Medulla oblongata (tissue), 1 donor: Measurements from ENCODE around the gene CEP89.
"Not testable (repeated sequence)": the region's sequence is repeated elsewhere in the genome, so short reads cannot be mapped to it uniquely, and the experiment has no call there.

Source experiments
- DNase-seq: peaks from one replicate; pipeline ENCODE4 v3.0.0-alpha.2; 2015; ENCODE audit errors: extremely low spot score

CEP89 gene

DNA sequence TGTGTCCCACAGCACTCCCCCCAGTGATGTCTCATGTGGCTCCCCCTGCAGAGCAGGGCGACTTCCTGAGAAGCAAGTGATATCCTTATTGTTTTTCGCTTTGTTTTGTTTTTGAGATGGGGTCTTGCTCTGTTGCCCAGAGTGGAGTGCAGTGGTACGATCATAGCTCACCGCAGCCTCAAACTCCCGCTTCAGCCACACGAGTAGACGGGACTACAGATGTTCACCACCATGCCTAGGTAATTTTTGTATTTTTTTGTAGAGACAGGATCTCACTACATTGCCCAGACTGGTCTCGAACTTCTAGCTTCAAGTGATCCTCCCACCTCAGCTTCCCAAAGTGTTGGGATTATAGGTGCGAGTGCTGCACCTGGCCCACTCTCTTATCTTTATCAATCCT lies 5.0 kb downstream of the CEP89 start:
- no peak for DNase-seq

DNA sequence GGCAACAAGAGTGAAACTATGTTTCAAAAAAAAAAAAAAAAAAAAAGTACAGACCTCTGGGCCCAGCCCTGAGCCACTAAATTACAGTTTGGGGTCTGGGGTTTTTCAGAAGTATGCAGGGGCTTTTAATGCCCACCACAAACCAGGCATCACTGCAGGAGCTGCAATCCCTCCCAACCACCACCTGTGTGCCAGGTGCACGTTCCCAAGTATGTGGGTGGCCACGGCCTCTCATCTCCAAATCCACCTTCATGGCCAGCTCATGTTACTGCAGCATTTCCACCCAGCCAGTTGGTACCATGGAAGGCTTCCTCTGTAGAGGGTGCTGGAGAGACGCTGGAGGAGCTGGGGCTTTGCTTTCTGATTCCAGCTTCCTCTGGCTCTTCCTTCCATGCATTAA lies 26.5 kb downstream of the CEP89 start:
- DNase-seq: no peak

GRCh38 chr19:32941273-32941672 lies 30.5 kb downstream of the CEP89 start:
- DNase-seq: not testable (repeated sequence)

GRCh38 chr19:32936065-32936464 lies 35.7 kb downstream of the CEP89 start:
- no peak for DNase-seq

DNA sequence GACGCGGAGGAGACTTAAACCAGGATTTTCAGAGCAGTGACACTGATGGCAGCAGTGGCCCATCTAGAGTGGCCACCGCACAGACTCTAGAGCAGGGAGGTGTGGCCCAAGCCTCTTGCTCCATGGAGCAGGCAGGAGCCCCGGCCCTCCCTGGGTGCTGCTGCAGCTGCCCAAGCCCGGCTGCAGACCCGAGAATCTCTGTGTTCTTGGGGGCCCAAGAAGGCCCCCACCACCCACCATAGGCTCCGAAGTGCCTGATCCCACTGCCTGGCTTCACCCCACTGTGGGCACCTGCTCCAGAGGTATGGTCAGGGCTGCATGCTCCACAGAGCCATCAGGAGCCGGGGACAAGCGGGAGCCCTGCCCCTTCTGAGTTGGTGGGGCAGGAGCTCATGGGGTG lies 36.1 kb downstream of the CEP89 start:
- no peak for DNase-seq

DNA sequence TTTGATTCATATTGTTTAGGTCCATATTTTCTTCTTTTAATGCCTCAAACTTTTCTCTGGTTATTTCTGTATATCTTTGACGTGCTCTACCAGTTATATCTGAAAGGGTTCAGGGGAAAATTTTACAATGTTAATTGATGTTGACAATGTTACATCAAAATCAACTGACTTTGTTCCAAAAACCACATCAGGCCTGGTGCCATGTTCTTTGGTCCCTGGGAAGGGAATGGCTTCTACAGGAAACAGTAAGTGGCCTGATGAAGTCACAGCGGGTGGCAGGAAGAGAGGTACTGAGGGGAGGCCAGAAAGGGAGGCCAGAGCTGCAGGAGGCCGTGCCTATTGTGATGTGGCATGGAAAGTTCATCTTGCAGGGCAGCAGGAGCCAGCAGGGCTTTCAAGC lies 38.2 kb downstream of the CEP89 start:
- DNase-seq: no peak

DNA sequence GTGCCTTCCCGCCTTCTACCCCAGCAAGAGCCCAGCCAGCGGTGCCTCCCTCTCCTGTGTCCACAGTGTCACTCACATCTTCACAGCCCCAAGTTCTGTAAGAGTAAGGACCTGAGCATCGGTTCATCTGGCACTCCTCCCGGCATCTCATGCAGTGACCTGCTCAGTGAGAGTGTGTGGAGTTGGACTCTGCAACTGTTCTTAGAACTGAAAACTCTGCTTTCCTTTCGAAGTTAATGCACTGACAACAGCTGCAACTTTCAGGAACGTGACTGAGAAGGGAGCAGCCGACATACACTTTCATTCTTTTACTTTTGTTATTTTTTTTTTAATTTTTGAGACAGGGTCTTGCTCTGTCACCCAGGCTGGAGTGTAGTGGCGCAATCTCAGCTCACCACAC lies 41.2 kb downstream of the CEP89 start:
- no peak for DNase-seq

DNA sequence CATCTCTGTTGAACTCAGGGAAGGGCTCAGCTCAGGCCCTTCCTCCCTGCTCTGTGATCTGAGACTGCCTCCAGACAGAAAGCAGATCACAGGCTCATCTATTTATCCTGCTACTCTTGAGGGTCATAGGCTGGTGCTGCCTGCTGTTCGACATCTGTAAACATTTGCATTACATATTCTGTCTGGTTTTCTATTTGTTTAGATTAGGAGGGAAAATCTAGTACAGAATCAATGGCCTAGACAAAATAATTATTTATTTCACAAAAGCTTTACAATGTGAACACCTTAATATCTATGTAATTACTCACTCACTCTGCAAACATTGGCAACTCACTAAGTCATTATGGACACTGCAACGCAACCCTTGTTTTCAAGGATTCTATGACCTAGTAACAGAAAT lies 43.0 kb downstream of the CEP89 start:
- no peak for DNase-seq

GRCh38 chr19:32924200-32924599 lies 47.6 kb downstream of the CEP89 start:
- no peak for DNase-seq

- DNase-seq: no peak
Measured at GRCh38 chr19:32921624-32922023, 50.1 kb downstream of the CEP89 start.

DNA sequence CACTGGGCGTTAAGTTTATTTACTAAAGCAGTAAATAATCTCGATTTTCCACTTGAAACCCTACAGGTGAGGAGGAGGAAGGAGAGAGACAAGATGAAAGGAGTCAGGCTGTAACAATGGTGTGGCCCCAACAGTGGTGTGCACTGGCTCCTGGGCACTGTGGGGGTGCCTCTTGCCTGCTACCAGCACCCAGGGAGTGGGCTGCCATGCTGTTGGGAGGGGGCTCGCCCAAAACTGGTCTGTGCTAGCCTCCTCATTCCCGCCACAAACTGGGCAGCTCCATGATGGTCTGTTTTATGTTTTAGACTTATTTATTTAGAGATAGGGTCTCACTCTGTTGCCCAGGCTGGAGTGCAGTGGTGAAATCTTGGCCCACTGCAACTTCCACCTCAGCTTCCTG lies 52.4 kb downstream of the CEP89 start:
- no peak for DNase-seq

GRCh38 chr19:32917616-32917996 lies 54.2 kb downstream of the CEP89 start:
- DNase-seq: no peak

DNA sequence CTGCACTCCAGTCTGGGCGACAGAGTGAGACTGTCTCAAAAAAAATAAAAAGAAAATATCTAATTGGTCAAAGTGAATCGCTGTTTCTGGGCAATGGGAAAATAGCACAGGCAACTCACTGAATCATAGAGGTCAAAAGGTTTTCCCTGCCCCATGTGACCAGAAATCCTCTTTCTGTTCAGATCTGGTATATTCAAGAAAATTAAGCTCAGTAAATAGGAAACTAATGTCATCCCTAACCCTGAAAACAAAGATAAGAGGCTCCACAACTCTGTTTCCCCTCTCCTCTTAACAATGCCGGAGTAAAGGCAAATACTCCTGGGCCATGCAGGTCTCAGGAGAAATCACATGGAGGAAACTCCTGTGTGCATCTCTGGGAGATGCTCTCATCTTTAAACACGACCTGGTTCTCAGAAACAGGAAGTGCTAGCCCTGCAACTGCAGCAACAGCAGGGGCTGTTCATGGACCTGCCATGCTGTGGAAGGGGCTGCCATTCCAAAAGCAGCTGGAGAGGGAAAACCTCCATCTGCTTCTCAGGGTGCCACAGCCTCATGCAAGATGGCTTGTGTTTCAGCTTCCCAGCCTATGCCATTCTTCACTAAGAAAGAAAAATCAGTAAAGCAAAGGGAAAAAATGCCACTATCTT lies 54.7 kb downstream of the CEP89 start:
- DNase-seq: no peak

DNA sequence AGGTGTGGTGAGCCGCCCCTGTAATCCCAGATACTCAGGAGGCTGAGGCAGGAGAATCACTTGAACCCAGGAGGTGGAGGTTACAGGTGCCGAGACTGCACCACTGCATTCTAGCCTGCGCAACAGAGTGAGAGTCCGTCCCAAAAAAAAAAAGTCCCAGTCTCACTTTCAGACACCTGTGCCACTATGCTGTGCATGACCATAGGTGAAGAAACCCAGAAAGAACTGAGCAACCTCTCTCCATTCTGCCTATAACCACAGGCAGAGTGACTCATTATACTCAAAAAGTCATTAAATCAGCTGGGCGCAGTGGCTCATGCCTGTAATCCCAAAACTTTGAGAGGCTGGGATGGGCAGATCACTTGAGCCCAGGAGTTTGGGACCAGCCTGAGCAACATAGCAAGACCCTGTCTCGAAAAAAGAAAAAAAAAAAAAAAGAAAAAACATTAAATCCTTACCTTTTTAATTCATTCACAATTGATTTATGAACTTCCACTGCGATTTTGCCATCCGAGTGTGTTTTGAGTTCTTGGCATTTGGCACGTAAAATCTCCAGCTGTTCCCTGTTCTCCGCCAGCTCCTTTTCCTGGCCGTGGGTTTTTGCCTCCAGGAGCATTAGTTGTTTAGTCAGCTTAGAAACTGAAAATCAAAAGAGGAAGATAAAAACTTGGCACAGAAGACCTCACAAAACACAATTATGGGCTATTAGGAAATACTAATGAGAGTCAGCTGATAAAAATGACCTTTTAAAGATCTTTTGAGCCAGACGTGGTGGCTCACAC lies 56.7 kb downstream of the CEP89 start:
- no peak for DNase-seq

- no peak for DNase-seq
Measured at GRCh38 chr19:32911467-32911866, 60.3 kb downstream of the CEP89 start.

DNA sequence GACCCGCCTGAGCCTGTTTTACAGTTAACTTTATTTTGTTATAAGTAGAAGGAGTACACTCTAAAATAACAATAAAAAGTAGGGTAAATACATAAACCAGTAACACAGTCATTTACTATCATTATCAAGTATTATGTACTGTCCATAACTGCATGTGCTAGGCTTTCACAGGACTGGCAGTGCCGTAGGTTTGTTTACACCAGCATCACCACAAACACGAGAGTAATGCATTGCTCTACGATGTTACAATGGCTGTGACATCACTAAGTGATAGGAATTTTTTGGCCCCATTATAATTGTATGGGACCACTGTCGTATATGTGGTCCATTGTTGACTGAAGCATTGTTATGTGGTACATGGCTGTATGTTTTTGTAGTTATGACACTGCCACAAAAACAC lies 60.9 kb downstream of the CEP89 start:
- no peak for DNase-seq

DNA sequence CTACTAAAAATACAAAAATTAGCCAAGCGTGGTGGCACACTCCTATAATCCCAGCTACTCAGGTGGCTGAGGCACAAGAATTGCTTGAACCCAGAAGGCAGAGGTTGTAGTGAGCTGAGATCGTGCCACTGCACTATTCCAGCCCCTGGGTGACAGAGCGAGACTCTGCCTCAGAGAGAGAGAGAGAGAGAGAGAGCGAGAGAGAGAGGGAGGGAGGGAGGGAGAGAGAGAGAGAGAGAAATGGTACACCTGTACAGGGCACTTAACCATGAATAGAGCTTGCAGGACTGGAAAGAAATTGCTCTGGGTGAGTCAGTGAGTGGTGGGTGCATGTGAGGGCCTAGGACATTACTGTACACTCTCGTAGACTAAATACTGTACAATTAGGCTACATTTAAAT lies 61.7 kb downstream of the CEP89 start:
- DNase-seq: no peak

DNA sequence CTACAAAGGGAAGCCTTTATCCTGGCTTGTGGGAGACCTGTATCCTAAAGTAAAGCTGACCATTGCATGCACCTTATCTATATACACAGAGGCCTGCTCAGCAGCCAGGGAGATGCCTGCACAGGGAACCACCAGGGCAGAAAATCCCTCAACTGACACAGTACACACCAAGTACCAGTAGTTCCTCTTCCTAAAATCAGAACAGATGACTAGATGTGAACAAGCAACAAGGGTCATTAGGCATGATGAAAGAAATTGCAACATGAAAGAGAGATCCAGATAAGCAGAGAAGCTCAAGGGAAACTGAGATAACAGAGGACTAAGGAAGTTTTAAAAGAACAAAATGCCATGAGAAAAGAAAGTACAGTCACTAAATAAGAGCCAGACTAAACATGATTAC lies 62.5 kb downstream of the CEP89 start:
- DNase-seq: no peak

GRCh38 chr19:32908641-32909190 lies 63.0 kb downstream of the CEP89 start:
- no peak for DNase-seq

- no peak for DNase-seq
Measured at GRCh38 chr19:32902448-32902847, 69.3 kb downstream of the CEP89 start.

DNA sequence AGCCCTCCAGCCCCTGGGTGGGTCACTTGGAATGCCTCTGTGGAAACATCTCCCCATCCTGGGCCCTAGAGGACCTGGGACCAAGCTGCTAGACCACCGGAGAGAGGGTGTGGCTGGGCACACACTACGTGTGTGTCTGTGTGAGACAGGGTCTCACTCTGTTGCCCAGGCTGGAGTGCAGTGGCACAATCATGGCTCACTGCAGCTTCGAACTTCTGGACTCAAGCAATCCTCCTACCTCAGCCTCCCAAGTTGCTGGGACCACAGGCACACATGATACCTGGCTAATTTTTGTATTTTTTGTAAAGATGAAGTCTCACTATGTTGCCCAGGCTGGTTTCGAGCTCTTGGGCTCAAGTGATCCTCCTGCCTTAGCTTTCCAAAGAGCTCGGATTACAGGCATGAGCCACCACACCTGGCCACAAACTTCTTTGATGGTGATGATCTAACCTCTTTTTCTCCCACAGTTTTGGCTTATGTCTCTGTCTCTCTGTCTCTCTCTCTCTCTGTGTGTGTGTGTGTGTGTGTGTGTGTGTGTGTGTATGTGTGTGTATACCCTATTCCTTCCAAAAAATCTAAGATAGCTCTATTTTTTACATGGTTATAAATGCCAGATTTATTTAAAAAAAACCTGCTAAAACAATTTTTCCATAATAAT lies 70.1 kb downstream of the CEP89 start:
- DNase-seq: no peak

DNA sequence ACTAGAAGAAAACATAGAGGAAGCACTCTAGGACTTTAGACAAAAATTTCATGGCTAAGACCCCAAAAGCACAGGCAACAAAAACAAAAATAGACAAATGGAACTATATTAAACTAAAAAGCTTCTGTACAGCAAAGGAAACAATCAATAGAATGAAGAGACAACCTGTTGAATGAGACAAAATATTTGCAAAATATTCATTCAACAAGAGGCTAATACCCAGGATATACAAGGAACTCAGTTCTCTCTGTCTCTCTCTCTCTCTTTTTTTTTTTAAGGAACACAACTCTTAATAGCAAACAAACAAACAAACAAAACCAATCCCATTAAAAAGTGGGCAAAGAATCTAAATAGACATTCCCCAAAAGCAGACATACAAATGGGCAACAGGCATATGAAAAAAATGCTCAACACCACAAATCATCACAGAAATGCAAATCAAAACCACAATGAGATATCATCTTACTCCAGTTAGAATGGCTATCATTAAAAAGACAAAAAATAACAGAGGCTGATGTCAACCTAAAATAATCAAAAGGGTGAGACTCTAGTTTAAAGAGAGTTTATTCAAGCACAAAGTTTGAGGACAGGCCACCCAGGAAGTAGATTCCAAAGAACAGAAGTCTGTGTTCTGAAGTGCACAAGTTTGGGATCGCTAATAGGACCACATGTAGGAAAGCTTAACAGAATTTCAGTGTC lies 75.1 kb downstream of the CEP89 start:
- DNase-seq: no peak
